ENCODE results near the gene RACGAP1.

RACGAP1 gene

DNA sequence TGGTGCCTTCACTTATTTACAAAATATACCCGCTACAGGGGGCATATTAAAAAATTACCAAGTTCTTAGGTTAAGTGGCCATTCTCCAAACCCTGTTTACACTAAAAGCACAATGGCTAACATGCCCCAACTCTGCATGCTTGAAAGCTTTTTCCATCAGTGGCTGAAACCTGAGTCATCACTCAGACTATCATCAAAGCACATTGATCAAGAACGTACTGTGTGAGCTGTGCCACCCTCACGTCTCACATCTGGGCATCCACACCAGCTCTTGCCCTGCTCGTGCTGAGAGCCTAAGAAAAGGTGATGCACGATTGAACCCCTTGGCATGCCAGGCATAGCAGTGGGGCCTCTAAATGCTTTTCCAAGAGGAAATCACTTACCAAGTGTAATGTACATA is 39.3 kb downstream of the RACGAP1 start:
- no peak for DNase-seq (ENCODE audit: low spot score)

GRCh38 chr12:49984476-49985359 is 40.6 kb downstream of the RACGAP1 start:
- no peak for DNase-seq (ENCODE audit: low spot score)

DNA sequence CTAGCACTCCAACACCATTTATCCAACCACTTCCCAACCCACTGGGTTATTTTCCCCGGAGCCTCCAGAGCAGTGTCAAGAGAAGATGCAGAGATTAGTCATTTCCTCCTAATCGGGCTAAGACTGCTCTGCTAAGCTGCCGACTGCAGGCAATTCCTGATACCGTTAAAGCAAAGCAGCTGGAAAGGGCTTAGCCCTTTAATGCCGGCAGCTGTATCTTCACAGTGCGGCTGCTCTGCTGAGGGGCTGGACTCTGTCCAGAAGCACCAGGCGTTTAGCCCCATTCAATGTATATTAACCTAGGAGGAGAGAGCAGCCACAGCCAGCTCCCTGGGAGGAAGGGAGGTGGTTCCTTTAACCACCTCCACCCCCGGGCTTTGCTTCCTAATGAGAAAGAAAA is 41.4 kb downstream of the RACGAP1 start:
- peak; percentile 79 for DNase-seq (ENCODE audit: low spot score)

DNA sequence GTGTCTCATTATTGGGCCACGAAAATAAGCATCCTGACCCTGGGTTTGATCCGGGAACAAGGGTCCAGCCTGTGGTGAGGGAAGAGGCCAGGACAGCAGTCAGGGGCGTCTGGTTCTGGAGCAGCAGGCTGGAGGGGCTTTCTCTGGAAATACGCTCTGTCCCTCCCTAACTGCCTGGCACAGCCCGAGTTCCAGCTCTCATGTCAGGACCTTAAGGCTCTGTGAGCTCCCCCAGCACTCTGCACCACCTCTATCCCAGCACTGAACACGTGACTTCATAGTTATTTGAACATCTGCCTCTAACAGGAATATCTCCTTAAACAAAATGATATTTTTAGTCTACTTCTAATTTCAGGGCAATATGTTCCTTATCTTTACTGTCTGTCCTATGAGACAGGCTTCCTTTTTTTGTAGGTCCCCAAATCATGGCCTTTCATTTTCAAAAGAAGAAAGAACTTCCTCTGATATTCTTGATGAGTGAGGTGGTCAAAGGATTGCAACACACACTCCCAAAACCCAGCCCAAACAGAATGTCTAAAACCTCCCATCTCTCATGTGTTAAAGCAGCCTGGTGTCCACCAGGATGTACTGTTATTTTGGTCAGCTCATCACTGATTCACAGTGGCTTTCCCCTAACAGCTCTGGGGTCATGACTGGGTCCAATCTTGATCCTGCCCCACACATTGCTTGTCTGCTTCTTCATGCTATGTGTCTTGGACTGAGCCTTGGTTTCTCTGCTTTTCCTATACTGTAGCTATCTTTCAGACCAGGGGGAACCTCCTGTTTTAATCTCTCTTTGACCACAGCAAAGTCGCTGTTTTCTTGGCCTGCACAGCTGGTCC is 42.8 kb downstream of the RACGAP1 start:
- DNase-seq (ENCODE audit: low spot score) = no peak

GRCh38 chr12:49980501-49981349 is 44.6 kb downstream of the RACGAP1 start:
- no peak for DNase-seq (ENCODE audit: low spot score)

DNA sequence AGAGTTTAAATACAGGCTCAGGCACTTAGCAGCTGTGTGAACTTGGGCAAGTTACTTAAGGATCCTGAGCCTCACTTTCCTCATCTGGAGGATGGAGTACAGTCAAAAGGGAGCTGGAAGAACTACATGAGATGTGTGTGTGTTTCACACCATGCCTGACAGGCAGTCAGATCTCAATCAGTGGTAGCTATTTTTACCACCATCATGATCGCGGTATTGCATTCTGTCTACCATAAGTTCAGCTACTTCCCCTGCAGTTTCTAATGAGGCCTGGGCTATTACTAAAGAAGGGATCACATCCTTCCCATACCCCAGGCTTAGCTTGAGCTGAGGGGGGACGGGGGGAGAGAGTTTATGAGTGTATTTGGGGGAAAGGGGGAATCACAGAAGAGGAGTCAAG is 45.5 kb downstream of the RACGAP1 start:
- DNase-seq (ENCODE audit: low spot score) = no peak

DNA sequence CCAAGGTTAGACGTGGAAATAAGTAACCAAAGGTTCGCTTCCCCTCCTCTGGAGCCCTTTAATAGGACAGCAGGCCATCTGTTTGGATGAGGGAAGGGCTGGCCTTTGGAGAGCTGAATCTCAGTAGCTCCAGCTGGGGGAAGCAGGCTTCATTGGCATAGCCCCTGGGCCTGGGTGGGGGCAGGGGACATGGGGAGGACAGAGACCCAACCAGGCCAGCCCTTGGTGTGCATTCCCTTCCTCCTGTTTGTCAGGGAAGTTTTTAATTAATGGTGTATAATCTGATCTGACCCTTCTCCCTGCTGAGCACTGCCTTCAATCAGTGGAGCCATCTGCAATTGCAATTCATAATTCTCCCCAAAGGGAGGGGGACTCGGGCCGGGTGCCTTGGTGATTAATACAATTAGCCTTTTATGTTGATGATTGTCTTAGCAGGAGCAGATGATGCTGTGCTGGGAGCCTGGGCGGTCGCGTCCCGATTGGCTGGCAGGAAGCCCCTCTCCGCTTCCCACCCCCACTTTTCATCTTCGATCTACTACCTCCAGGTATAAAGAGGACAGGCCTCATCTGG is 46.2 kb downstream of the RACGAP1 start:
- DNase-seq (ENCODE audit: low spot score) = no peak

DNA sequence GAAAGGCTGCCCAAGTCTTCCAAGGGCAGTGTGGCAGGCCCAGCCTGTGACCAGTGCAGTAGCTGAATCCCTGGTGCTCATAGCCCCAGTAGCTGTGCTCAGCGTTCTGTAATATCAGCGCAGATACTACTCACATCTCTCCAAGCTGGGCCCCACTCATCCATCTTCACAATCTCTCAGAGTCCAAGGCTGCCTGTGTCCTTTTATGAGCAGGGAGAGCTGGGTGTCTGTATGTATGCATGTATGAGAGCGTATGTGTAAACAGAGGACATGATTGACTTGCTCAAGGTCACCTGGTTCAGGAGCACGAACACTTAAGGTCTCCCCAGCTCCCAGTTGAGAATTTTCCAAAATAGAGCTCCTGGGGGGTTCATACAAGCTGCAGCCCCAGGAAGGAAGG is 47.2 kb downstream of the RACGAP1 start:
- no peak for DNase-seq (ENCODE audit: low spot score)

- no peak for DNase-seq (ENCODE audit: low spot score)
Observed at GRCh38 chr12:49976557-49976956, 48.7 kb downstream of the RACGAP1 start.

DNA sequence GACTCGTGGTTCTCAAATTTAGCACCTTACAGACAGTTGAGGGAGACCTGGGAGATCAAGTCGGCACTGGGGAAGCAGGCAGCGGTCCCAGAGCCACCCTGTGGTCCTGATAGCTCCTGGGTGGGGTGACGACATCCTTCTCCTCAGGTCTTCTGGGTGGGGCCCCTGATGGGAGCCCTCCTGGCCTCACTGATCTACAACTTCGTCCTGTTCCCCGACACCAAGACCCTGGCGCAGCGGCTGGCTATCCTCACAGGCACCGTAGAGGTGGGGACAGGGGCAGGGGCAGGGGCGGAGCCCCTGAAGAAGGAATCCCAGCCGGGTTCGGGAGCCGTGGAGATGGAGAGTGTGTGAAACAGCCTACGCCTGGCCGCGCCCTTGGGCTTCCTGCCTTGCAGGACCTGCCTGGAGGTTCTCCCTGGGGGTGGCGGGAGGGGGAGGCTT is 50.0 kb downstream of the RACGAP1 start:
- DNase-seq (ENCODE audit: low spot score) = no peak

DNA sequence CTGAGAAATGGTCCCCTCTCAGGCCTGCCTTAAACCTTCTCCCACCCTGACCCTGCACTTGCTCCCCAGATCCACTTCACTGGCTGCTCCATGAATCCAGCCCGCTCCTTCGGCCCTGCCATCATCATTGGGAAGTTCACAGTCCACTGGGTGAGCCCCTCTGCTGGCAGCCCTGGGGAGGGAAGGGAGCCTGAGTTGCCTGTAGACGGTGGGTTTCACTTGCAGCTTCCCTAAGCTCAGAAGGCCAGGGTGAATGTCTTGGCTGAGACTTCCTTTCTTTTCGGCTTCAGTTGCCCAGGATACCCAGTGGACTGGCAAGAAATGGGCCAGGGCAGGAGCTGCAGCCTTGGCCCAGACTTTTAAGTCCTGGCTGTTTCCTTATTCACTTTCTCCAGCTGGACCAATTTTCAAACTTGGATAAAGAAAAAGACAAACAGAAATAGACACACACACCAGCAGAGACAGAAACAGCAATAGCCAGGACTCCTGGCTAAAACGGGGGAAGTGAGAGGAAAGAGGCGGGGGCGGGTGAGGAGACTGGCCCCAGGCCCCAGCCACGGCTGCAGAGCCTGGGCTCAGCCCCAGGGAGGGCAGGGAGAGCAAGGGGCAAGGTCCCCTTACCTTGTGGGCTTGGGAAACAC is 50.5 kb downstream of the RACGAP1 start:
- DNase-seq (ENCODE audit: low spot score) = no peak

GRCh38 chr12:49974231-49974675 is 51.0 kb downstream of the RACGAP1 start:
- peak; percentile 60 for DNase-seq (ENCODE audit: low spot score)

DNA sequence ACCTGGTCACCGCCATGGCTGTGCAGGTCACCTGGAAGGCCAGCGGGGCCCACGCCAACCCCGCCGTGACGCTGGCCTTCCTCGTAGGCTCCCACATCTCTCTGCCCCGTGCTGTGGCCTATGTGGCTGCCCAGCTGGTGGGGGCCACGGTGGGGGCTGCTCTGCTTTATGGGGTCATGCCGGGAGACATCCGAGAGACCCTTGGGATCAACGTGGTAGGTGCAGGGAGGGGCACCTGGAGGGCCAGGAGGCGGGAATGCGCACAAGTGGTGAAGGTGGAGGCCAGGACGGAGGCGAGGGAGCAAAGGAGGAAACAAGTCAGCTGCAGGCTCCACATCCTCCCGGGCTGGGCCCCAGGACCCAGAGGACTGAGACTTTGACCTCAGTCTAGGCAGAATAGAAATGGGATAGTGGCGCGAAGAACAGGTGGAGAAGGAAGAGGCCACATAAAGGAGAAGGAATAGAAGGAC is 51.9 kb downstream of the RACGAP1 start:
- no peak for DNase-seq (ENCODE audit: low spot score)

DNA sequence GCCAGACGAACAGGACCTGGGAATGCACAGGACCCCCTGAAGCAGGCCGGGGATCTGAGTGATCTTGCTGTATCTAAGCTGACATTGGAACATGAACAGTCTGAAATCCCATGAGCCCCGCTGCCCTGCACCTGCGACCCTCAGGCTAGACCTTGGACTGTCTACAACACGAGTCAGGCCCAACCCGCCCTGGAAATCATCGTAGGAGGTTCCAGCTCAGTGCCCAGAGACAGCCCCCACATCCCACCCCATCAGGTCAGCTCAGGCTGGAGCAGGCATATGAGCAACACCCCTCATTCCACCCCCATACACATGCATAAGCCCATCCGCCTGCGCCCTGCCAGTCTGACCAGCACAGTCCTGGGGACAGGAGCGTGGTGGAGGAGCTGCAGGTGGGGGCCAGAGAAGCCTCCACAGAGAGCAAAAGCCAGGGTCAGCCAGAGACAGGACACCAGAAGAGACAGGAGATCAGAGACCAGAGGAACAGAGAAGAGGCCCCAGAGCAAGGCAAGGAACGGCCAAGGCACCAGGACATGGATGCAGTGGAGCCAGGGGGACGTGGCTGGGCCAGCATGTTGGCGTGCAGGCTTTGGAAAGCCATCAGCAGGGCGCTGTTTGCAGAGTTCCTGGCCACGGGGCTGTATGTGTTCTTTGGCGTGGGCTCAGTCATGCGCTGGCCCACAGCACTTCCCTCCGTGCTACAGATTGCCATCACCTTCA is 52.5 kb downstream of the RACGAP1 start, which contains the start of gene AQP6:
AQP6 (plus strand) TSS at position 307 of the 720 bp plus-strand sequence; CDS start at position 534, 227 bp downstream.
- no peak for DNase-seq (ENCODE audit: low spot score)

DNA sequence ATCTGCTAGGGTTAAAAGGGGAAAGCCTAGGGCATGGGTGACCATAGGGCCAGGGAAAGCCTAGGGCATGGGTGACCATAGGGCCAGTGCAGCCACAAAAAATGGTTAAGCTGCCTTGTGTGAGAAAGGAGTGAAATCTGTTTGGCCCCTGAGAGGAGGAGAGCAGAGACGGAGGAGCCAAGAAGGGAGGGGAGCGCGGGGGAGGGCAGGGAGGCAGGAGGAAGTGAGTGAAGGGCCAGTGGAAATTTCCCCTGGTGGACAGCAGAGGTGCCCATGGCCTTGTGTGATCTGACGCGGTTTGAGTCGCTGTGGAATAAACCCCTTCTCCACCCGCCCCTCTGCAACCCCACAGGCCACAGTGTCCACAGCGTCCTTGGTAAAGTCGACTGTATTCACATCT is 53.2 kb downstream of the RACGAP1 start:
- DNase-seq (ENCODE audit: low spot score) = no peak

DNA sequence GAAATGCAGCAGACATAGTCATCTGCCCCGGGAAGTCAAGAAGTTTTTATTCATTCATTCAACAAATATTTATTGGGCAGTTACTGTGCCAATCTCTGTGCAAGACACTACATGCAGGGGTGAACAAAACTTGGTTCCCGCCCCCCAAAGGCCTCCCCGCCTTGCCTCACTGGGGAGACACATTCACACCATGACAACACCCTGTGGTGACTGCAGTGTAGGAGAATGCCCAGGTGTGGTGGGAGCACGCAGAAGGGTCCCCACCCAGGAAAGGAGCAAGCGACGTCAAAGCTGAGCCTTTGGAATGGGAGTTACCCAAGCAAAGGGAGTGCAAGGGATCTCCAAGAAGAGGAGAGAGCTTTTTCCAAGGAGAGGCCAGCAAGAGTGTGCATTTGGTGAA is 54.2 kb downstream of the RACGAP1 start:
- no peak for DNase-seq (ENCODE audit: low spot score)

DNA sequence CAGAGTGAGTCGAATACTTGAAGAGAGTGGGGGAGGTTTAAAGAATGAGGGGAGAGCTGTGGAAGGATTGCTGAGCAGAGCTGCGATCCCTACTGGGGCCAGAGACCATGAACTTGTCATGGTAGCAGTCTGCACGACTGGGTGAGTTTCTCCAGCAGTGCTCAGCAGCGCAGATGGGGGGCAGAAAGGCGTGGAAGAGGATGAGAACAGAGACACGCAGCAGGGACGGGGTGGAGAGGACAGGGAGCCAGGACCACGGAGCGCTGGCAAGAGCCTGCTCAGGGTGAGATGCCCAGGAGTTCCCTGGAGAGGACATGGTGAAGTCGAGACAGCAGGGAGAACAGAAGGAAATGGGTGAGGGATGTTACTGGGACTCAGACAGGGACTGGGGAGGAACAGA is 54.6 kb downstream of the RACGAP1 start:
- no peak for DNase-seq (ENCODE audit: low spot score)

DNA sequence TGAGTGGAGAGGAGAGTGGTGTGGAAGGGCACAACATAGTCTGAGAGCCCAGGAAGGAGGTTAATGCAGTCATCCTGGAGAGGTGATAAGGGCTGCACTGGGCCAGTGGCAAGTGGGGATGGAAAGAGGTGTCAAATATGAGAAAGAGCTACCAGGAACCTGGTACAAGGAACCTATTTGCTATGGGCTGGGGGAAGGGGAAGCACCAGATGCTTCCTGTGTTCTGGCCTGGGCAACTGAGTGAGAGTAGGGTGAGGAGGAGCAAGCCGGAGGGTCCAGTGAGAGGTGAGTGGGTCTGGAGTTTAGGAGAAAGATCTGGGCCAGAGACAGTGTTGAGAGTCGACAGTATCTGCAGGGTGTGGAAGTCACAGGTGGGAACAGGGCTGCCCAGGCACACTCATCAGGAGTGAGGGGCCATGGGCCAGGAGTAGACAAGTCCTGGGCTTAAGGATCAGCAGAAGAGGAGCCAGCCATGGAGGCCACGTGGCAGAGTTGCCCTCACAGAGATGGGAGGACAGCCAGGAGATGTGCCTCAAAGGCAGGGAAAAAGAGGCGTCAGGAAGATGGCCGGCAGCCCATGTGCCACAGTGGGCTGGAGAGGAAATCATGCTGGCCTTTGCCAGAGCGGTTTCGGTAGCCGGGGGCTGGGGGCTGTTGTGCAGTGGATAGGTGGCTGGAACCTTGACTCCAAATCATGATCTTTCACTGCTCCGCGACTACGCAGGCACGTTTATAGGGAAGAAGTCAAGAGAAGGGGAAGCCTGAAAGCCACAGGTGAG is 55.5 kb downstream of the RACGAP1 start:
- no peak for DNase-seq (ENCODE audit: low spot score)

GRCh38 chr12:49969027-49969426 is 56.3 kb downstream of the RACGAP1 start:
- DNase-seq (ENCODE audit: low spot score) = no peak
